Omental fat pad (tissue), 4 donors: Measurements from ENCODE around the gene PRICKLE1. TPM values are rescaled to one million over a fixed set of nuclear protein-coding genes. Genes with fewer than 3 reads are reported as not detected.

ENCODE experiments used
- ATAC-seq: fragments of 150-250 bp; one replicate; pipeline ENCODE4 v1.9.1; 2016; ENCODE audit warnings: mild to moderate bottlenecking, moderate library complexity; ENCODE audit not compliant: low FRiP score
- DNase-seq: peaks from one replicate; pipeline ENCODE4 v3.0.0-alpha.2; 2019; ENCODE audit warnings: low spot score
- total RNA-seq, 4 donors: library from RNA; depleted of rRNA; stranded (reverse); fragments of >200 nt; gene quantifications; one replicate each; pipeline ENCODE4 v1.1.0, GENCODE V29; 2016
- TF ChIP-seq, protein P1 (sequence below), 3 donors: fragments of 450-650 bp; IDR thresholded peaks; one replicate each; pipeline ENCODE4 v1.5.1; 2016 to 2017; ENCODE audit warnings: antibody characterized with exemption in 3 of 3, mild to moderate bottlenecking in 3 of 3, moderate library complexity in 2 of 3

The PRICKLE1 gene
- total RNA-seq, 4 donors from 2014 or later = 7.2 to 10.9 (median 9.3) TPM

DNA sequence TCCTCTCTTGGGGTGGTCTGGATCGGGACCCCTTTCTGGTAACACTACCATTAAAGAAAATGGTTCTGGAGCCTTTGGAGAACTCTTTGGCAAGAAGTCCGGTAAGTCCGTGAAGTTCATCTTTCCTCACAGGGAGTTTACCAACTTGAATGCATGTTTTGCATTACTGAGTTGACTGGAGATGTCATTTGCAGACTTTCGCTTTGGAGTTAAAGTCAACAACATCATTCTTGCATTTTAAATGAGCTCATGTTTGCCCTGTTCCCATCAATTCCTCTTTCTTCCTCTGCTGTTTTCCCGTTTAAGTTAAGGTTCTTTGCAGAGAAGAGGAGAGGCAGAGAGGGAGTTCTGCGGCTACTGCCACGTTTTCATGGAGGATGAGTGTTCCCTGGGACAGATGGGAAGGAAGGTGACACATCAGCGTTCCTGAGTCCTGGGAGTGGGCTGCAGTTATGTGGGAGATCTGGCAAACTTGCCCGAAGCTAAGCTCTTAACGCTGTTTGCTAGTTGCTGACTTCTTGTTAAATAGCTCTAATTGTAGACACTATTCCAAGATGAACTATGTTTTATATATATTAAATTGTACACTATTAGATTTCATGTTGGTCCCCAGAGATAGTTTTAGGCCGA, 18.8 kb upstream of the PRICKLE1 start:
- no peak for DNase-seq
- TF ChIP-seq, protein P1, sequence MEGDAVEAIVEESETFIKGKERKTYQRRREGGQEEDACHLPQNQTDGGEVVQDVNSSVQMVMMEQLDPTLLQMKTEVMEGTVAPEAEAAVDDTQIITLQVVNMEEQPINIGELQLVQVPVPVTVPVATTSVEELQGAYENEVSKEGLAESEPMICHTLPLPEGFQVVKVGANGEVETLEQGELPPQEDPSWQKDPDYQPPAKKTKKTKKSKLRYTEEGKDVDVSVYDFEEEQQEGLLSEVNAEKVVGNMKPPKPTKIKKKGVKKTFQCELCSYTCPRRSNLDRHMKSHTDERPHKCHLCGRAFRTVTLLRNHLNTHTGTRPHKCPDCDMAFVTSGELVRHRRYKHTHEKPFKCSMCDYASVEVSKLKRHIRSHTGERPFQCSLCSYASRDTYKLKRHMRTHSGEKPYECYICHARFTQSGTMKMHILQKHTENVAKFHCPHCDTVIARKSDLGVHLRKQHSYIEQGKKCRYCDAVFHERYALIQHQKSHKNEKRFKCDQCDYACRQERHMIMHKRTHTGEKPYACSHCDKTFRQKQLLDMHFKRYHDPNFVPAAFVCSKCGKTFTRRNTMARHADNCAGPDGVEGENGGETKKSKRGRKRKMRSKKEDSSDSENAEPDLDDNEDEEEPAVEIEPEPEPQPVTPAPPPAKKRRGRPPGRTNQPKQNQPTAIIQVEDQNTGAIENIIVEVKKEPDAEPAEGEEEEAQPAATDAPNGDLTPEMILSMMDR (IDR thresholded peaks at IDR 0.05) = no peak
- no peak for ATAC-seq

DNA sequence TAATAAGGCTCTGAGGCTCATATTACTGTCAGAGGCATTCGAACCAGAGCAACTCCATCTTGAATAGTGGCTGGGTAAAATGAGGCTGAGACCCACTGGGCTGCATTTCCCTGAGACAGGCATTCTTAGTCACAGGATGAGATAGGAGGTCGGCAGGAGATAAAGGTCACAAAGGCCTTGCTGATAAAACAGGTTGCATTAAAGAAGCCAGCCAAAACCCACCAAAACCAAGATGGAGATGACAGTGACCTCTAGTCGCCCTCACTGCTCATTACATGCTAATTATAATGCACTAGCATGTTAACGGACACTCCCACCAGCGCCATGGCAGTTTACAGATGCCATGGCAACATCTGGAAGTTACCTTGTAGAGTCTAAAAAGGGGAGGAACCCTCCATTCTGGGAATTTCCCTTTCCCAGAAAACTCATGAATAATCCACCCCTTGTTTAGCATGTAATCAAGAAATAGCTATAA, 18.1 kb upstream of the PRICKLE1 start:
- TF ChIP-seq, protein P1 (IDR thresholded peaks at IDR 0.05) = no peak
- ATAC-seq = no peak
- DNase-seq = no peak

DNA sequence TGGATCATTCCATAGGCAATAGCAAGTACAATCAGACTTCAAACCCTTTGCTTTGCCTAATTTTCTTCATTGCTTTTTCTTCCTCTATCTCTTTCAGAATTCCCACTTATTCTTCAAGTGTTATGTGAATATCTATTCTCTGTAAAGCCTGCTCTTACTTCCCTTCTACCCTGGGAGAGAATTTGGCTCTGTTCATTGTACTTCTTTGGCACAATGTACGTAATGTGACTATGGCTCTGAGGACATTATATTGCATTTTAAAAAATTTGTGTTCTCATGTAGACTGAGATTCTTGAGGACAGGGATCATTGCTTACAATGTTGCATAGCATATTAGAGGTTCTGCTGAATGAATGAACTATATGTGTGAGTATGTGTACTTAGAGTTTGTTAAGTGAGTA, 16.9 kb upstream of the PRICKLE1 start:
- TF ChIP-seq, protein P1 (IDR thresholded peaks at IDR 0.05) = no peak
- DNase-seq (no peak), ATAC-seq (no peak)

DNA sequence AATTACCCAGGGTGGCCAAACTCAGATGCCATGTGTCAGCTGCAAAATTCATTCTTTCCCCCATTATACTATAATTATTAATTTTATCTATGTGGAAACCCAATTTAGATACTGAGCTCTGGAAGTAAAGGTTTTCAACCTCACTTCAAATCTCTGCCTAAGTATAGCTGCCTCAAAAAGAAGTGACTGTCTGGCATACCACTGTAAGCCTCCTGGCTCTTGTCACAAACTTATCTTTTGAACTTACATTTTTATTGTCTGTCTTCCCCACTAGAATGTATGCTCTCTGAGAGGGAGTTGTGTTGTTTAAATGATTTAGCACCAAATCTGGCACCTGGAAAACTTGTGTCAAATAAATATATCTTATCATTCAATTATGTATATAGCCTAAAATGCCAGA, 16.1 kb upstream of the PRICKLE1 start:
- TF ChIP-seq, protein P1 (IDR thresholded peaks at IDR 0.05) = no peak
- ATAC-seq = no peak
- DNase-seq = no peak

DNA sequence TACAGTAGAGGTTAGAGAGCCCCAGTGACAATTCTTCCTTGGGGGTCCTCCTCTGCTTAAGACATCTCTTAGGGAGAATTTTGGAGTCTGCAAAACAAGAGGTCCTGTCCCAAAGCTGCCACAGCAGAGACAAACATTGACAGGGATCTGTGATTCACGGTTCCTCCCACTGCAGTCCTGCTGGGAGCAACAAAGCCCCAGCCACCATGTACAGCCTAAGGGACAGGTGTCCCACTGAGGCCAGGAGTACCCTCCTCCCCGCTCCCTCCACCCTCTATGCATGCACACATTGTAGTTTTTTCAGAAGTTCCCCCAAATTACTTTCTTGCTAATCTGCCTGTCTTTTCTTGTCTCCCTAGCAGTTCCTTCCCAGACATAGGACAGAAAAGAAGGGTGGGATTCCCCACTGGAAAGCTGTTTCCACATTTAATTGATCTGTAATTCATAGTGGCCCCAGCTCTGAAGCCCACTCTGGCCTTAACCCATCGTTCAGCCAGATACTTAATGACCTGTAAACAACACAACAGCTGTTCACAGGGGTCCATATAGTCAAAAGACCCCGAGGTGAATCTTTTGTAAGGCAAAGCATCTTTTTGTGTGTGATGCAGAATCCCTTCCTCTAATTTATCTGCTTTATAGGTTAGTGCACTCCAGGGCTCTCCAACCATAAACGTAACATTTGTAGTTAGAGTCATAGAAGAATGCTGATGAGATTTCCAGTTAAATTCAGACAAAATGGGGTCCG, 13.9 kb upstream of the PRICKLE1 start:
- no peak for DNase-seq
- TF ChIP-seq, protein P1 (IDR thresholded peaks at IDR 0.05) = no peak
- ATAC-seq = no peak

DNA sequence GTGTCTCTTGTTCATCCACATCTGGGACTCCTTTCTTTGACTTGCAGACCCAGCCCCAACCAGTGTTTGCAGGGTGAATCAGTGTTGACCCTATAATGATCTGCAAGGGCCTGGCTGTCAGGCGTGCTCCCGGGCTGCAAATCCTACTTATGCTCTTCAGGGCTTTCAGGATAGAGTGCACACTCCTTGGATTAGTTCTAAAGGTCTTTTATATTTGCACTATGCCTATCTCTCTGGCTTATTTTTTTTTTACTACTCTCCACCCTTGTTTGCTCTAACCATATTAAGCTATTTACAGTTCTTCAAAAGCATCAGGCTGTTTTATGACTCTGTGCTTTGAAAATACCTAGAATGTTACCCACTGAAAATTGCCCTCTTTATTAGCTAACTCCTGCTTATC, 4.3 kb upstream of the PRICKLE1 start:
- ATAC-seq (no peak), DNase-seq (no peak)
- TF ChIP-seq, protein P1 (IDR thresholded peaks at IDR 0.05) = no peak
